Neural progenitor cell (in vitro differentiated cells): ENCODE results near the gene GAB4.
"Not testable (repeated sequence)": the region's sequence is repeated elsewhere in the genome, so short reads cannot be mapped to it uniquely, and the experiment has no call there.

Experiments
- CTCF ChIP-seq: fragments of 200-600 bp; sonication (generic); IDR thresholded peaks from 2 replicates; pipeline ENCODE4 v1.5.1; 2017; ENCODE audit warnings: antibody characterized with exemption, mild to moderate bottlenecking
- EZH2 ChIP-seq: fragments of 200-600 bp; sonication (generic); IDR thresholded peaks from 2 replicates; pipeline ENCODE4 v1.6.1; 2017; ENCODE audit warnings: antibody characterized with exemption, mild to moderate bottlenecking, moderate library complexity
- EZH2phosphoT487 ChIP-seq: fragments of 200-600 bp; sonication (generic); IDR thresholded peaks from 2 replicates; pipeline ENCODE4 v1.6.1; 2017; ENCODE audit warnings: antibody characterized with exemption

DNA sequence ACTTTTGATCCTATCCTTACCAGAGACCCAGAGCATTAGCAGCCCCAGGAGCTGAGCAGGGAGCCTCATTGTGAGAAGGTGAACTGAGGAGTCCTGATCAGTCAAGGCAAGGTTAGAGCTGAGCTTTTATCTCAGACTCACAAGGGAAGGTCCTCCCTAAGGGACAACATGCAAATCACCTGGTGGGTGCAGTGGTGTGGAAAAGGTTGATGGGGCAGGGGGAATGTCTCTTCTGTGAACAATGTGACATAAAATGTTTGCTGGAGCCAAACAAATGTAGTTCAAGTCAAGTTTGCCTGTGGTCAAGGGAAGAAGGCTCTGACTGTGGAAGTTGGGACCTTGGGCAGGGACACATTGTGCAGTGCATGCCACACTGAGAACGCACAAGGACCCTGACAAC lies 93.1 kb downstream of the GAB4 start:
- not testable (repeated sequence) for TF ChIP-seq EZH2phosphoT487, EZH2, CTCF
